GM18868 (cell line): ENCODE data around the gene GNG12.
"Not testable (repeated sequence)": the region's sequence is repeated elsewhere in the genome, so short reads cannot be mapped to it uniquely, and the experiment has no call there.

ENCODE experiments used
- ATAC-seq: cut with Tn5 transposase; IDR thresholded peaks from one replicate; pipeline ENCODE4 v1.9.1; 2021; ENCODE audit warnings: mild to moderate bottlenecking, moderate library complexity; ENCODE audit not compliant: unreplicated experiment

The GNG12 gene

DNA sequence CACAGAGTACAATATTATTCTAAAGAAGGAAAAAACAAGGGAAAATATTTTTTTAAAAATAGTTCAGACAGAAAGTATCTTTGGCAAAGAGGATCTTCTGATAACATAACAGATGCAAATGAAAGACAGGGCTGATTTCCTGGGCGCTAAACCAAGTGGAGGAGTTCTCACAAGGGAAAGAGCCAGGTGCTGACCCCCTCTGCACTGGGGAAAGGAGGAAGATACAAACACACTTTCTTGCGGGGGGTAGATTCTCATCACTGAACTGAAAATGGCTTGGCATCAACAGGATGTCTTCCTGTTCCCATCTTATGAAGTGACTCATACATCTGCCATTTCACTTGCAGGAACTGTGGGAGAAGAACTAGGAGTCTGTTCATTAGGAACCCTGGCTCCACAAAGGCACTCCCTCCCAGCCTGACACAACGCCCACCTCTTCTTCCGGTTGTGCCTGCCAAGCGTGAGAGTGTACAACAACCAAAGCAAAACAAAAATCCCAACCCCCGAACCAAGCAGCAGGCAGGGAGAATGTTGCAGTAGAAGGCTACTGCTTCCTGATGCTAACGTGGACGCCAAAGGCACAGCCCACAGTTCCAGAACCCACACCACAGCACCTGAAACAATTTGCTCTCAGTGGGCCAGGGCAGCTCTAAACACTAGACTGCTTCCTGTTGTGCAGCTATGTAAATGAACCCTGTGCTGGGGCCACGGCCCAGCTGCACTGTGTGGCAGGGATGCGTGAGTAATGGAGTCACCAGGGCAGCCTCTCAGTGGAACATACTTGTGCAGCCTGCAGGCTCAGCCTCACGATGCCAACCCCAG, 97.2 kb downstream of the GNG12 start:
- ATAC-seq: peak; percentile 85

DNA sequence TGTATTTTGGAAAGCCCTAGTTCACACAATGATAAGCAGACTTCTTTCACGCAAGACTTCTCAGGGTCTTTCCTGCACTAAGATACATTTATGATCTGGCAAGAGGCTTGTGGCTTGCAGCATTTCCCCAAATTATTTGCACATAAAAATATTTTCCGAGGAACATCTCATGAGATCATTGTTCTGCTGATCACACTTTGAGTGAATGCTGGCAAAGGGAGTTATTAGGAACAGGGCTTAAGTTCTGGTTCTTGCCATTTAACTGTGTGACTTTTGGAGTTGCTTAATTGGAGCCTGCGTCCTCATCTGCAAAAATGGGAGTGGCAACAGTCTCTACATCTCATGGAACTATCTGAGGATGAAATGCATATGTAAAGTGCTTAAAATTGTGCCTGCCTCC, 98.1 kb downstream of the GNG12 start:
- no peak for ATAC-seq

DNA sequence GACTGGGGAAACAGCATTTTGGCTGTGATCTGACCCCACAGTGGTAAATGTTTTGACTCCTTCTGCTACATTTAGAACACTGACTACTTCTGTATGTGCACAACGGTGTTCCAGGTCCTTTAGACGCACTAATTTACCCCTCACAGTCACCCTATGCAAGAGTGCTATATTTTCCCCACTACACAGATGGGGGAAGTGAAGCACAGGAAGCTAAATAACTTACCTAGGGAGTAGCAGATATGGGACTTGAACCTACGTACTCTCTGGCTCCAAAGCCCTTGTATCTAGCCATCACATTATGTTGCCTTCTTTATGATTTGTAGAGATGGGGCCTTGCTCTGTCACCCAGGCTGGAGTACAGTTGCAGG, 99.0 kb downstream of the GNG12 start:
- ATAC-seq: no peak

DNA sequence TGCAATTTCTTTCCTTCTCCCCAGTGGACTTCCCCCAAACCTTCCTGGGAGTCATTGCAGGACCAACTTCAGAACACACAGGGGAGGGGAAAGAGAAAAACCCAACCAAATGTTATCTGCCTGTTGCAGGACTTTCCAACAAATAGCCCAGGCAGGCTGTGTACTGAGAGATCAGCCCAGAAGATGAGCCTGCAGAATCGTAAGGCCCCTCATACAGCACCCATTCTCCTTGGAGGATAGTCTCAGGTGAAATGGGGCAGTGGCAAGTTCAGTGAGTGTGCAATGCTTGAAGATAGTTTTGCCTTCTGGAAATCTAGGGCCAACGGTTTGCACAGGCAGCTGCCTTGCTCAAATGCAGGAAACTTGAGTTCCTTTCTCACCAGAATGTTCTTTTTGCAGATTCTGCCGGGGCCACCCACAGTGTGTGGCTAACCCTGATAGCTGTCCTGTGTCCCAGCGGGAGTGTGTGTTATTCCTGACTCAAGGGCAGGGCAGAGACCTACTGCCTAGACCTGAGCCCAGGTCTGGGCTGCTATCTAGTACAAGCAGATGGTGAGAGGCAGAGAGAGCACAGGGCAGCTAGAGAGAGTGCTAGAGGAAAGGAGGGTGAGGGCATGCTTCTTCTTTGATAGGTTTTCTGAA, 99.5 kb downstream of the GNG12 start:
- no peak for ATAC-seq

DNA sequence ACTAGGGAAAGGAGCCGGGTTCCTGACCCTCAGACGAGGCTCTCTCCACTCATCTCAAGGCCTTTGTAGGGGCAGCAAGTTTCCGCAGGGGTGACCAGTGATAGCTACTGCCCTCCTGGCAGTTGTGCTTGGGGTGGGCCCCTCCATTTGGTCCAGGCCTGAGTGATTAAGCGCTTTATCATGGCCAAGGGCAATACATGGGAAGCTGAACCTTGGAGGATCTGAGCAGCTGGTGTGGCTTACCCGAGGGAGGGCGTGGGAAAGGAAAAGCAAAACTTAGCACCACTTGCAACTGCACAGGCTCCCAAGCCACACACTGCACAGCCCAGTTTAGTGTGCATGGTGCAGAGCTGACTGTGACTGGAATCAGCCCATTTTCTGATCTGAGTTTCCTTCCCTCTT, 100.5 kb downstream of the GNG12 start:
- peak; percentile 37 for ATAC-seq

DNA sequence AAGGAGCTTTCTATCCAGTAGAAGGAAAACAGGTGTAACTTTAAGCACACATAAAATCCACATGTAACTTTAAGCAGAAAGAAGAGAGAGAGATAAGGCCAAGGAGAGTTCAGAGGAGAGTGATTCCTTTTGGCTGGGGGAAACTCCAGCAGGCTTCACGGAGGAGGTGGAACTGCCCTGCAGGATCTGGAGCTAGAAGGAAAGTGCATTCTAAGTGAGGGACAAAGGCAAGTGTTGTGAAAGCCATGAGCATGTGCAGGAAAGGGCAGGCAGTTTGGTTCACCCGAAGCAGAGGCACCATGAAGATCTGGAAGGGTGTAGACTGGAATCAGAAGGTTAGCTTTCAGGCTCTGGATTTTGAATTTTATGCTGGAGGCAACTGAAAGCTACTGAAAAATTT, 101.9 kb downstream of the GNG12 start:
- no peak for ATAC-seq

DNA sequence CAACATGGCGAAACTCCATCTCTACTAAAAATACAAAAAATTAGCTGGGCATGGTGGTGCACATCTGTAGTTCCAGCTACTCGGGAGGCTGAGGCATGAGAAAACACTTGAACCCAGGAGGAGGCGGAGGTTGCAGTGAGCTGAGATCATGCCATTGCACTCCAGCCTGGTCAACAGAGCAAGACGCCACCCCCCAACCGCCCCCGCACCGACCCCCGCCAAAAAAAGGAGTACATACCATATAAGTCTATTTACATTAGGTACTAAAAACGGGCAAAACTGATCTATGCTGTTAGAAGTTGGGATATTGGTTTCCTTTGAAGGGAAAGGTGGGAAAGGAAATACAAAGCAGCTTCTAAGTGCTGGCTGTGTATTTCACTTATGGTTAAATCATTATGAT, 103.0 kb downstream of the GNG12 start:
- ATAC-seq: not testable (repeated sequence)

DNA sequence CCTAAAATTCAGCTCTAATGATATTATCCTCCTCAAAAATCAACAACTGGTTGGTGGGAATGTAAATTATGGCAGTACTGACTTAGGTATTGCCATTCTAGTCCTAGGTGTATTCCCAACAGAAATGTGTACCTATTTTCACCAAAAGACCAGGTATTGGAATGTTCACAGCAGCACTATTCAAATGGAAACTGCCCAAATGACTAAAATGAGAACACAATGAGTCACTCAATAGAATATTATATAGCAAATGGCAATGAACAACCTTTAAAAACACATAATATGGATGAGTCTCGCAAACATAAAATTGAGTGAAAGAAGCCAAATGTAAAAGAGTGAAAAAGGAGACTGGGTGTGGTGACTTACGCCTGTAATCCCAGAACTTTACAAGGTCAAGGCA, 103.4 kb downstream of the GNG12 start:
- peak; percentile 46 for ATAC-seq

DNA sequence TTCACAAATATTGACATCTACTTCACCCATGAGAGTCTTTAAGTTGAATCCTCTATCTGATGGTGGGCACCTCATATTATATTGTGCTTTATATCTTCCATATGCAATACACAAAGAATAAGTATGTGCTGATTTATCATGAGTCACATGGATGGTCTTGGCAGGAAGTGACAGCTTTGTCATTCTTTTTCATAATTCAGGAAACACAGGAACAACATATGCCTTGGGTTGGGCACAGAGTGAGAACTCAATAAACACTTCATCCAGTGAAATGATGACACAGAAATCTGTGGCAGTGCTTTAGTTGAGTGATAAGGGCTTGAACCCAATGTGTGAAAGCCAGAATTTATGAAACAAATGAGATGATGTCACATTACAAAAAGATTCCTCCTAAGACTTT, 107.0 kb downstream of the GNG12 start:
- no peak for ATAC-seq

DNA sequence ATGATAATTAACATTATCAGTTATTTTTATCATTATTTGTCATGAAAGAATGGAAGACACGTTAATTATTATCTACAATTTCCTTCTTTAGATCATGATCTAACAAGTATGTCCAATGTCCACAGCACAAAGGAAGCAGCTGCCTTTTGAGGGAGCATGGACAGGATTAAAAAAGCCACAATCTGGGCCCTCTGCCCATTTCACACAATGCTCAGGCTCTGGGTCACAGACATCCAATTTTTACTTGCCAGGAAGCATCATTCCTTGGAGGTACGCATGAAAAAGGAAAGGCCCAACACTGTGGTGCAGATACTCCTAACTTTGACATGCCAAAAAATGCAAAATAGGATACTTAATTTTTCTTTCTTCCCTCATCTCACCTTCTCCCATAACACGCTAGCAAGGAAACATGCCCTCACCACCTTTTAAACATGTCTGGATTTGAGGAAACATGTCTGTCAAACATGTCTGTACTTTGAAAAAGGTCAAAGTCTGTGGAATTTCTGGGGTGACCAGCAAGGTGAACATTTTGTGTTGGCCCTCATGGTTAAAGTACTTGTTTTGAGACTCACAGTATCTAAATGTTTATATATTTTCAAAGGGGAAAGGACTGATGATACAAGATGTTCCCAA, 108.2 kb downstream of the GNG12 start:
- ATAC-seq: no peak

DNA sequence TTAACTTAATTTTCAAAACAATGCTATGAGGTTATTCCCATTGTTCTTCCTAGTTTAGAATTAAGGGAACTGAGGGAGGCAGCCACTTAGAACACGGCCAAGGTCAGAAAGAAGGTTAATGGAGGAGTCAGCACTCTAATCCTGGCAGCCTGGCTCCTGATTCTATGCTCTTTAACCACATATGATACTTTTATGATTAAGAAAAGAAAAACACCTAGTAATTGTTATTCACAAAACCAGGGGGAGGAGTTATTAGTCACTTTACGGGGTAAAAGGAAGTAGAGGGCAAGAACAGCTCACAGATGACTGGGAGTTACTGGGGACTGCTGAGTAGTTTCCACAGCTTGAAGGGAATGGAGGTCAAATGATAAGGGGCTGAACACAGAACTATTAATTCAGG, 109.6 kb downstream of the GNG12 start:
- ATAC-seq: peak; percentile 91

DNA sequence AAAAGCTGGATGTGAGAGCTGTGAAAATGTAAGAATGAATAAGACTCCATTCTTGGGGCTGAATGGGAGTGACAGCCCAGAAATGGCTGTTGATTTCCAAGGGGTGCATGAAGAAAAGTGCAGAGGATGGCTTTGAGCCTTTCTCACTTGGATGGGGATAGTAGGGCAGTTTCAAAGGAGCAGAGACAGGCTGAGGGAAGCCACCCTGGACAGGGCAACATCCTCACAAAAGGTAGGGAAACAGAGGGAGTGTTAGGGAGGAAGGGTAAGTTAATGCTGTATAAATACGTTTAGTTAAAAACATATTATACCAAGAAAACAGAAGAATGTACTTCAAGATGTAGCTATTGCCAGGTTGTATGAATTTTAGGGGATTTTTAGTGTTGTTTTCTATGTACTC, 110.1 kb downstream of the GNG12 start:
- ATAC-seq: no peak

DNA sequence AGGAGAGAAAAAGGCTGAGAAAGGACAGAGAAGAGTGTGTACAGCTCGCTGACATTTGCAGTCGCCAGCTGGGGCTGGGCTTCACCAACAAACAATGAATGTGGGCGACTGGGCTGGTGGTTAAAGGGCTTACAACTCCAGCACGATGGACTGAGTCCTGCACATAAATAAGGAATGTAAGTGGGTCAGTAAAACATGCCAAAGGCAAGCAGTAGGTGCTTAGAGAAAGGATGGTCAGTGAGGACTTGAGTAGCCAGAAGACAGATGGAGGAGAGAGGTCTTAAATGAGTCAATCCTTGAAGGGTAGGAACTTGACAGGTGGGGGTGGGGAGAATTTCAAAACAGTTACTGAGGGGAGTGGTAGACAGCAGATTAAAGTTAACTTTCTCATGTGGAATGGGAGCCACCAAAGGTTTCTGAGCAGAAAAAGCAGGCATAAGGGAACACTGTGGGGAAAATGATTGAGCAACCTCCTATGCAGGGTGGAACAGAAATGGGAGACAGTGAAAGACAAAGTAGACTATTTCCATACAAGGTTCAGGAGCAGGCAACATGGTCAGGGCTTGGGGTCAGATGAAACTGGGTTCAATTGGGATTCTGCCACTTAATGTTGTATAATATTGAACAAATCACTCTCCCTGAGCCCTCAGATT, 110.8 kb downstream of the GNG12 start:
- no peak for ATAC-seq

DNA sequence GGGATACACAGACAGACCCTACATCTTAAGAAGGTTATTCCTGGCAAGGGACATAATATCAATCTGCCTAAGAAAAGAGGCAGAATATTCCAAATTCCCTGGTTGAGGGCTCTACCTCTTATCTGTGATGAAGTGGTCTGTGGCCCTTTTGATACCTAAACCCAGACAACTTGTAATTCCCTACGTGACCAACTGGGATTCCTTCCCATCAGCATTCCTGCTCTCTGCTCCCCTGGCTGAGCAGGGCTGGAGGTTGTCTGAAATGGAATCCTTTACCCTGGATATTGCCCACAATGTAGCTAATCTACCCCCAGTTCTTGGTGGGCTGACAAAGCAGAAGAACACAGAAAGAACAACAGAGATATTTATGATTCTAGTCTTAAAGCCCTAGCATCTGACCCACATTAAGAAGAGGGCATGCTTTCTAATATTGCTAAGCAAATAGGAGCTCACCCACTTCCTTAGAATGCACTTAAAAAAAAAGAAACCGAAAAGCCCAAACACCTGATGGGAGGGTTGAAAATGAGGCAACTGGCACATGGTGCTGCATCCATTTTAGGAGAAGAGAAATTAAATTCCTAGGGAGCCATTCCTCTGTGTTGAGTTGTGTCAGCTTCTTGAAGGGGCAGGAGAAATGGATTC, 111.5 kb downstream of the GNG12 start:
- ATAC-seq: no peak

DNA sequence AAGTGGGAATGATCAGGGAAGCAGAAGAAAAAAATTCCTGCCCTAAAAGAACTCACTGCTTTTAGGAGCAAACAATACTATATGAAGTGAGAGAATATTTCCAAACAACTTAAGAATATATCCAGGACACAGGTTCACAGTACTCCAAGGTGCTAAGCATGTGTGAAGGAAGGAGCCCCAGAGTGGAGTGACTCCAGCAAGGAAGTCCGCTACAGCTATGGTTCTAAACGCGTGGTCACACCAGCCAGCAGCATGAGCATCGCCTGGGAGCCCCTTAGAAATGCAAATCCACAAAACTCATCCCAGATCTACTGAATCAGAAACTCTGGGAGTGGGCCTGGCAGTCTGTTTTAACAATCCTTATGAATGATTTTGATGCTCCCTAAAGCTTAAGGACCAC, 112.2 kb downstream of the GNG12 start:
- no peak for ATAC-seq

DNA sequence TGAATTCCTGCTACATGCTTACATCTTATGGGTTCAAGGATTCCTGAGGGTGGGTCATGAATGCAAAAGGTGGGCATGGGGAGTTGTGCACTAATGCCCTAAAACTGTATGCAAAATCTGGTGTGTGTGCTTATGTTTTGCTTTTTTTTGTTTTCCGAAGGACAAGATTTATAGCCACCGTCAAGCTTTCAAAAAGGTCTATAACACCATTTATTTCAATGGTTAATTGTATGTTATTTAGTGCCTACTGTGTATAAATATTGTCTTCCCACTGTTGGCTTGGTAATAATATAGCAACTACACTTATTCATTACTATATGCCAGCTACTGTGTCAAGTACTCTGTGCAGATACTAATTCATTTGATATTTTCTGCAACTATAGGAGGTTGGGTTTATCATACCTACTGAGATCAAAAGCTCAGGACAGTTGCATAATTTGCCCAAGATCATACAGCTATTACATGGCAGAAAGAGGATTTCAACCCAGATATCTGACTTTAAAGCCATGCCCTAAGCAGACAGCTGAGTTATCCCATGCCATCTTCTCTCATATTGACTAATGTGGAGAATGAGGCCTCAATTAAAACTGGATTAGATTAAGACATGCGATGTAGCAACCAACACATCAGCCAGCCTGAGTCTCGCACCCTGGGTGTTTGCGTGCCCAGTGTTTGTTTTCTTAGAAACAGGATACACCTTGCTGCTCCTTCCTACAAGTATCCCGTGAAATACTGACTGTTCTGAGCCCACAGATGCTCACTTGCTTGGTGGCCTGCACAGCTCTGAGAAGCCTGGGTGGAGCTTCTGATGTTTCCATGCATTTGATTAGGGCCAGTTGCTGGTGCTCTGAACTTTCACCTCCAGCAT, 113.7 kb downstream of the GNG12 start:
- ATAC-seq: no peak

DNA sequence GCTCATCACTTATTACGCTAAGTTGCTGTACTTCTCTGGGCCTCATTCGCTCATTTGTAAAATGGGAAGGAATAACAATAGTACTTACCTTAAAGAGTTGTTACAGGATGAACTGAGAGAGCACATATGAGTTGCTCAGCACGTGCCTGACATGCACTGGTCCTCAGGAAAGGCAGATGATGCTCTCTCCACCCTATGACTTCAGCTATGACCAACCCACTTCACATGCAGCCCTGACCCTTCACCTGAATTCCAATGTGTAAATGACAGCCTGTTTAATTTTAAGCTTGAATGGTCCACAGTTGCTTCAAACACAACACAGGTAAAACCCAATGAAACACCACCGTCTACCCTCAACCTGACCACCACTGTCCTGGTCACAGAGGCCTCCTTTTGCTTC, 115.4 kb downstream of the GNG12 start:
- ATAC-seq: no peak

DNA sequence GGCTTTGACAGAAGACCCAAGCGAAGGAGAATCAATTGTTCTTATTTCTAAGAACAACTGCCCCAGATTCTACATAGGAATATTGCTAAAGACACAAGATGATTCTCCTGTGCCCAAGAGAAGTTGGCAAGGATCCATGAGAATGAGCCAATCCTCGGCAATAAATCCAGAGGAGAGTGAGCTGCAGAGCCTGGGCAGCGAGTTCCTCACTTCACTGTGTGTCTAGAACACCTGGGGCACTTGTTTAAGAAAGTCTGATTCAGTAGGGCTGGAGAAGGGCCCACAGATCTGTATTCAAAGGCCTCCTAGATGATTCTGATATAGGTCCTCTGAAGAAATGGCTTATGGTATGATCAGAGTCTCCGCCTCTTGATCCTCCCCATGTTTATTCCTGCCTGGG, 116.5 kb downstream of the GNG12 start:
- ATAC-seq: no peak

DNA sequence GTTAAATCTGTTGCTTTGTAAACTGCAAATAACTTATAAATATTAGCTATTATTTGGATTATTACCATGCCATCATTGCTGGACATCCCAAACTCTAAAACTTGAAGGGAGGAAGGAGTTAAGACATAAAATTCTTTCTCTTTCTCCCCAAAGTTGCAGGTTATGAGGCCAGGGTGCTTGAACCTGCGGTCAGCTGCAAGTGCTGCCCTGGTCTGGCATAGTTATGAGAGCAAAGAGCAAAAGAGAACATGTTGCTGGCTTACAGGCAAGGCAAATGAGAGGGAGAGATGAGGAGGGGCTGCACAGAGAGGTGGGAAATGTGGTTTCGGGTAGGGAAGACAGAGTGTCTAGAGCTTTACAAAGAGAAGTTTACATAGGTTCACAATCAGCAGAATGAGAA, 117.4 kb downstream of the GNG12 start:
- ATAC-seq: no peak
